Small intestine (tissue), 7 donors: ENCODE data around the gene SRPK1. TPM values are rescaled to one million over a fixed set of nuclear protein-coding genes. Genes with fewer than 3 reads are reported as not detected.

Experiments
- DNase-seq, 2 donors: peaks; one replicate each; pipeline versions ENCODE4 v3.0.0 to v3.0.0-alpha.2; 2013
- FAIRE-seq: peaks from 2 replicates; lab custom pipeline; 2012; peaks lifted over from hg19 to GRCh38; lab: Jason Lieb, UNC
- H3K27ac ChIP-seq, 3 donors: one replicate each; pipeline ENCODE4 v1.5.1; 2013; ENCODE audit warnings: low read length in 2 of 3, mild to moderate bottlenecking in 2 of 3, control low read depth in 1 of 3, inconsistent platforms in 1 of 3, low read depth in 1 of 3, moderate library complexity in 1 of 3
- H3K27me3 ChIP-seq, 3 donors: one replicate each; pipeline ENCODE4 v1.6.1; 2013; ENCODE audit warnings: low read length in 3 of 3, inconsistent platforms in 1 of 3; ENCODE audit not compliant: control insufficient read depth in 3 of 3, insufficient read depth in 3 of 3
- H3K36me3 ChIP-seq, 3 donors: one replicate each; pipeline ENCODE4 v1.6.1; 2013; ENCODE audit warnings: low read length in 3 of 3, inconsistent platforms in 1 of 3, low read depth in 1 of 3, mild to moderate bottlenecking in 1 of 3, moderate library complexity in 1 of 3; ENCODE audit not compliant: control insufficient read depth in 3 of 3, insufficient read depth in 2 of 3
- H3K4me1 ChIP-seq, 3 donors: one replicate each; pipeline ENCODE4 v1.6.1; 2013; ENCODE audit warnings: low read length in 2 of 3, inconsistent platforms in 1 of 3, low read depth in 1 of 3, mild to moderate bottlenecking in 1 of 3, moderate library complexity in 1 of 3; ENCODE audit not compliant: control insufficient read depth in 3 of 3, insufficient read depth in 2 of 3
- H3K4me3 ChIP-seq, 3 donors: one replicate each; pipeline ENCODE4 v1.5.1; 2013; ENCODE audit warnings: low read length in 3 of 3, control low read depth in 1 of 3, inconsistent platforms in 1 of 3, low read depth in 1 of 3, mild to moderate bottlenecking in 1 of 3, moderate library complexity in 1 of 3
- H3K9me3 ChIP-seq, 2 donors: one replicate each; pipeline ENCODE4 v1.6.1; 2013; ENCODE audit warnings: low read depth in 1 of 2, low read length in 1 of 2; ENCODE audit not compliant: control insufficient read depth in 2 of 2, insufficient read depth in 1 of 2
- WGBS, 3 donors: extraction: QIAGEN DNeasy Blood & Tissue Kit; methylation state at CpG; one replicate each; pipeline ENCODE4 v1.1.7; 2013; 5-methylcytosine and 5-hydroxymethylcytosine counted together
- polyA plus RNA-seq, 4 donors: library from polyadenylated mRNA; stranded (reverse) in 3 of 4; unstranded in 1 of 4; fragments of 200-250 nt in 3 of 4; fragments of 120-200 nt in 1 of 4; gene quantifications; one replicate each; pipeline versions ENCODE4 v1.2.1 to v1.2.3, GENCODE V29; 2013
- donor health status: healthy with polysubstance abuse.
- donor health status: control.
- donor health status: control.
- donor health status: Bipolar disorder and iron deficiency.
- donor health status: healthy.

The SRPK1 gene
- polyA plus RNA-seq, 4 donors: 14.9 to 48.0 (median 30.6) TPM

- Histone ChIP-seq H3K4me3 (no peak overlapping the region), H3K27me3 (no peaks in the 10 kb centered on the region), H3K4me1 (no peaks in the 10 kb centered on the region), H3K36me3 (peaks cover 2 to 32% (median 7%) of the 10 kb centered on the region in 3 donors), H3K9me3 (peaks cover 0 to 18% of the 10 kb centered on the region in 2 donors), H3K27ac (no peak overlapping the region)
- 48 to 60% (median 54%) methylated on average over 2 of the region's 2 CpGs for WGBS, 3 donors
- FAIRE-seq (no peak), DNase-seq (no peak)
These were observed 15.6 kb downstream of the SRPK1 start for GRCh38 chr6:35905141-35905785.

GRCh38 chr6:35903679-35904078, 17.2 kb downstream of the SRPK1 start:
- Histone ChIP-seq H3K27me3 (no peaks in the 10 kb centered on the region), H3K4me1 (no peaks in the 10 kb centered on the region), H3K27ac (no peak overlapping the region), H3K4me3 (no peak overlapping the region), H3K9me3 (peaks cover 0 to 2% of the 10 kb centered on the region in 2 donors), H3K36me3 (peaks cover 0 to 26% (median 3%) of the 10 kb centered on the region in 3 donors)
- WGBS, 3 donors: 97 to 100% (median 97%) methylated on average over 4 of the region's 4 CpGs
- DNase-seq: no peak
- no peak for FAIRE-seq

- 88 to 96% (median 93%) methylated on average over 4 of the region's 4 CpGs for WGBS, 3 donors
- no peaks in the 10 kb centered on the region for H3K9me3 ChIP-seq
- no peak overlapping the region for H3K4me3 ChIP-seq
These were observed 20.4 kb downstream of the SRPK1 start for GRCh38 chr6:35900448-35900847.

DNA sequence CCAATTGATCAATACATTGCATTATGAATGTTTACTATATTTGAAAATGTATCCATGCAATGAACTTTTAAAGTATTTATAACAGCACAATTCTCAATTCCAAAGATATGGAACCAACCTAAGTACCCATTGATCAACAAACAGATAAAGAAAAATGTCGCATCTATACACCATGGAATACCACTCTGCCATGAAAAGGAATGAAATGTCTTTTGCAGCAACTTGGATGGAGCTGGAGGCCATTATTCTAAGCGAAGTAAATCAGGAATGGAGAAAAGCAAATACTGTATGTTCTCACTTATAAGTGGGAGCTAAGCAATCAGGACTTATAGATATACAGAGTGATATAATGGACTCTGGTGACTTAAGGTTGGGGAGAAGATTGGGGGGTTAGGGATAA, 22.9 kb downstream of the SRPK1 start:
- Histone ChIP-seq H3K36me3 (peaks cover 0 to 17% (median 0%) of the 10 kb centered on the region in 3 donors), H3K27ac (no peak overlapping the region), H3K4me3 (no peak overlapping the region), H3K4me1 (no peaks in the 10 kb centered on the region), H3K9me3 (no peaks in the 10 kb centered on the region), H3K27me3 (no peaks in the 10 kb centered on the region)
- WGBS, 3 donors: 99 to 100% (median 100%) methylated on average over 2 of the region's 2 CpGs
- DNase-seq (no peak), FAIRE-seq (no peak)

More at GRCh38 chr6:35900448-35900847, 20.4 kb downstream of the SRPK1 start:
- Histone ChIP-seq H3K27ac (no peak overlapping the region), H3K27me3 (no peaks in the 10 kb centered on the region), H3K36me3 (peaks cover 0 to 25% (median 3%) of the 10 kb centered on the region in 3 donors), H3K4me1 (no peaks in the 10 kb centered on the region)
- DNase-seq: no peak
- no peak for FAIRE-seq

- no peaks in the 10 kb centered on the region for H3K9me3 ChIP-seq
- H3K4me1 ChIP-seq: no peaks in the 10 kb centered on the region
- no peak overlapping the region for H3K27ac ChIP-seq
- H3K36me3 ChIP-seq: peaks cover 0 to 15% (median 0%) of the 10 kb centered on the region in 3 donors
- H3K4me3 ChIP-seq: no peak overlapping the region
- no peak for DNase-seq
- no peak for FAIRE-seq
- WGBS, 3 donors: 97 to 99% (median 98%) methylated on average over 4 of the region's 4 CpGs
- H3K27me3 ChIP-seq: no peaks in the 10 kb centered on the region
These were observed 23.4 kb downstream of the SRPK1 start for GRCh38 chr6:35897486-35897885.

DNA sequence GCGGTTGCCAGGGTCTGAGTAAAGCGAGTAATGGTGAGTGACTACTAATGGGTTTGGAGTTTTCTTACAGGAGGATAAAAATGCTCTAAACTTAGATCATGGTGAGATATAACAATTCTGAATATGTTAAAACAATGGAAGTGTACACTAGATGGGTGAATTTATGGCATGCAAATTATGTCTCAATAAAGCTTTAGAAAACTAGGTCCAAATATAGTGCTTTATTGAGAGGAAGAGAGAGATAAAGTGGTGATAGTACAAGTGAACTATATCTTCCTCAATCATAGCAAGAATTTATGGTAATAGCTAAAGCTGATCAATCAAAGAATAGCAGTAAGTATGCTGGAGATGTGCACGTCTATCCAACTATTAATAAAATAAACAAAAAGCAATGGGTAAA, 23.9 kb downstream of the SRPK1 start:
- FAIRE-seq (no peak), DNase-seq (no peak)
- Histone ChIP-seq H3K27me3 (no peaks in the 10 kb centered on the region), H3K4me1 (no peaks in the 10 kb centered on the region), H3K4me3 (no peak overlapping the region), H3K27ac (no peak overlapping the region), H3K9me3 (no peaks in the 10 kb centered on the region), H3K36me3 (peaks cover 0 to 16% (median 1%) of the 10 kb centered on the region in 3 donors)
- 93 to 99% (median 96%) methylated on average over 3 of the region's 3 CpGs for WGBS, 3 donors

GRCh38 chr6:35896228-35896627, 24.7 kb downstream of the SRPK1 start:
- DNase-seq: no peak
- 93 to 100% (median 96%) methylated on average over 1 of the region's 1 CpG for WGBS, 3 donors
- Histone ChIP-seq H3K4me1 (no peaks in the 10 kb centered on the region), H3K4me3 (no peak overlapping the region), H3K27me3 (no peaks in the 10 kb centered on the region), H3K27ac (no peak overlapping the region), H3K36me3 (peaks cover 0 to 14% (median 1%) of the 10 kb centered on the region in 3 donors), H3K9me3 (no peaks in the 10 kb centered on the region)
- no peak for FAIRE-seq

GRCh38 chr6:35895560-35895959, 25.3 kb downstream of the SRPK1 start:
- 76 to 84% (median 81%) methylated on average over 3 of the region's 3 CpGs for WGBS, 3 donors
- FAIRE-seq: no peak
- no peak overlapping the region for H3K4me3 ChIP-seq

More at GRCh38 chr6:35895560-35895959, 25.3 kb downstream of the SRPK1 start:
- Histone ChIP-seq H3K36me3 (peaks cover 0 to 14% (median 1%) of the 10 kb centered on the region in 3 donors), H3K4me1 (no peaks in the 10 kb centered on the region), H3K27me3 (no peaks in the 10 kb centered on the region), H3K27ac (no peak overlapping the region), H3K9me3 (no peaks in the 10 kb centered on the region)
- DNase-seq: no peak
